Measurements from ENCODE around the gene UBE2M. TPM values are rescaled to one million over a fixed set of nuclear protein-coding genes. Genes with fewer than 3 reads are reported as not detected.
"Not testable (repeated sequence)": the region's sequence is repeated elsewhere in the genome, so short reads cannot be mapped to it uniquely, and the experiment has no call there.

The UBE2M gene
- total RNA-seq = 100 to 1,000 TPM; 182 to 191 TPM
- polyA plus RNA-seq = 22.5 TPM

DNA sequence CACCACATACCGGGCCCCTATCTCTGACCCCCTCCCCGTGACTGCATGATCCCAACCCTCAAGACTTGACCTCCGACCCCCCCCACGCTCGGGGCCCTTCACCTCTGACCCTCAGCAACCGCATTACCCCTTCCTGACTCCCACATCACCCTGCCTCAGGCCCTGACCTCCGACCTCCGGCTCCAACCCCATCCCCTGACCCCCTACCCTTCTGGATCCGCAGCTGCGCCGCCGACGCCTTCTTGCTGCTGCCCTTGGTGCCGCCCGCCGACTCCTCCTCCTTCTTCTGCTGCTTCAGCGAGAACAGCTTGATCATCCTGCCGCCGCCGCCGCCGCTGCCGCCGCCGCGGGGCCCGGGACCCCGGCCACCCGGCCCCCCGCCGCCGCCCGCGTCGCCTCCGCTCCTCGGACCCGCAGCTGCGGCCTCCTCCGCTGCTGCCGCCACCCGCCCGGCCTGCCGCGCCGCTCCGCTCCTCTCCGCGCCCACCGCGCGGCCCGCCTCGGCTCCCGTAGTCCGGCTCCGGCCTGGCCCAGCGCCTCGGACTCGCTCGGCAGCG, at the start of gene UBE2M:
TSS of gene UBE2M (minus strand) at position 546 of the 557 bp plus-strand sequence. CDS start at position 316, 230 bp downstream.
- Histone ChIP-seq H3K27me3 (ENCODE audit: insufficient read depth, low read length, poor library complexity, severe bottlenecking) (no peaks in the 10 kb centered on the region), H3K9me3 (ENCODE audit: low read length) (no peaks in the 10 kb centered on the region), H3K27ac (ENCODE audit: low read depth, low read length) (peak within 1 kb of the TSS; percentile 99), H3K36me3 (ENCODE audit: insufficient read depth, low read length) (peaks cover 12% of the 10 kb centered on the region), H3K4me3 (ENCODE audit: low read length) (peak within 1 kb of the TSS; percentile 100), H3K4me1 (ENCODE audit: insufficient read depth, low read length) (peaks cover 60% of the 10 kb centered on the region)
- Mint-ChIP-seq H3K27ac (peak within 1 kb of the TSS; percentile 96 to 100 (median 98)), H3K9me3 (no peaks in the 10 kb centered on the region), H3K36me3 (peaks cover 0 to 53% (median 11%) of the 10 kb centered on the region in 3 donors), H3K4me3 (peak within 1 kb of the TSS; percentile 93 to 100 (median 97)), H3K4me1 (peaks cover 62 to 85% (median 66%) of the 10 kb centered on the region in 3 donors), H3K27me3 (no peaks in the 10 kb centered on the region)
- CTCF ChIA-PET = interaction anchor here (1.2 kb wide), 1 partner anchor 38 kb away, joined by 5 read pairs; the partner anchor contains the start of gene ZBTB45
- POLR2A ChIA-PET = interaction anchor here (1.0 to 1.5 kb wide), 3 partner anchors 14 to 39 kb away, joined by 4 to 12 read pairs (median 7); partner anchors contain the start of genes MZF1, TRIM28 and ZBTB45
- DNase-seq = peak in 3 of 5 donors; percentile 51 to 81 (median 56)

DNA sequence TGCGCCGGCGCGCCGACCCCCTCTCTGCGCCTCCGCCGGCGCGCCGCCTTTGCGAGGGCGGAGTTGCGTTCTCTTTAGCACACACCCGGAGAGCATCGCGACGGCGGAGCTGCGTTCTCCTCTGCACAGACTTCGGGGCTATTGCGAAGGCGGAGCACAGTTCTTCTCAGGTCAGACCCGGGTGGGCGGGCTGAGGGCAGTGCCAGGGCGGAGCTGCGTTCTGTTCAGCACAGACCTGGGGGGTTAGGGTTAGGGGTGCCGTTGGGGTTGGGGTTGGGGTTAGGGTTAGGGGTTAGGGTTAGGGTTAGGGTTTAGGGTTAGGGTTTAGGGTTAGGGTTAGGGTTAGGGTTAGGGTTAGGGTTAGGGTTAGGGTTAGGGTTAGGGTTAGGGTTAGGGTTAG, 48.8 kb upstream of the UBE2M start:
- H3K9me3 ChIP-seq (ENCODE audit: low read length); H3K27ac ChIP-seq (ENCODE audit: low read depth, low read length); H3K4me1 Mint-ChIP-seq: not testable (repeated sequence)

DNA sequence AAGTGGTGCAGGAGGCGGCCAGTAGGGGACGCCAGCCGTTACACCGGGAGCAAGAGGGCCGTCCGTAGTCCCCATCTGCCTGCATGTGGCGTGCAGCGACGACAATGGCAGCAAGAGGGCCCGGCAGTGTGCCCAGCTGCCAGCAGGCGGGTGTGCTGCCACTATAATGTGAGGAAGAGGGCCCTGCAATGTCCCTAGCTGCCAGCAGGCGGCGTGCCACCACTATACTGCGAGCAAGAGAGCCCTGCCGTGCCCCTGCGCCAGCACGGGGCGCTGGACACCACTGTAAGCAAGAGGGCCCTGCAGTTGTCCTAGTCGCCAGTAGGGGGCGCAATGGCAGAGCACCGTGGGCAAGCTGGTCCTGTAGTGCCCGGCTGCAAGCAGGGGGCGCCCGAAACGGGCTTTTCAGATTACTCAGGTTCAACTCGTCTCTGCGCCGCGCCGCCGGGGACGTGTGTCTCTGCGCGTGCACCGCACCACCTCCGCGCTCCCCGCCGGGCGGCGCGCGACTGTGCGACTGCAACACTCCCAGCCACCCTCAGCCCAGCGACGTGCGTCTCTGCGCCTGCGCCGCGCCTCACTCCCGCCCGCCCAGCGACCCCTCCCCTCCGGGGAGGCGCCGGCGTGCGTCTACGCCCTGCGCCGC, 48.0 kb upstream of the UBE2M start:
- H3K27me3 ChIP-seq (ENCODE audit: insufficient read depth, low read length, poor library complexity, severe bottlenecking); H3K9me3 ChIP-seq (ENCODE audit: low read length); H3K9me3 Mint-ChIP-seq; H3K4me3 ChIP-seq (ENCODE audit: low read length); DNase-seq; H3K27me3 Mint-ChIP-seq; POLR2A ChIA-PET; H3K36me3 ChIP-seq (ENCODE audit: insufficient read depth, low read length); H3K4me1 Mint-ChIP-seq; H3K27ac ChIP-seq (ENCODE audit: low read depth, low read length); H3K4me3 Mint-ChIP-seq; H3K4me1 ChIP-seq (ENCODE audit: insufficient read depth, low read length); H3K27ac Mint-ChIP-seq; H3K36me3 Mint-ChIP-seq; CTCF ChIA-PET: not testable (repeated sequence)

More for the DNA sequence above, 48.8 kb upstream of the UBE2M start:
- H3K36me3 ChIP-seq (ENCODE audit: insufficient read depth, low read length); POLR2A ChIA-PET; H3K4me1 ChIP-seq (ENCODE audit: insufficient read depth, low read length); H3K9me3 Mint-ChIP-seq; H3K4me3 Mint-ChIP-seq; H3K27me3 ChIP-seq (ENCODE audit: insufficient read depth, low read length, poor library complexity, severe bottlenecking); H3K27ac Mint-ChIP-seq; CTCF ChIA-PET; H3K4me3 ChIP-seq (ENCODE audit: low read length); H3K36me3 Mint-ChIP-seq; H3K27me3 Mint-ChIP-seq; DNase-seq: not testable (repeated sequence)

DNA sequence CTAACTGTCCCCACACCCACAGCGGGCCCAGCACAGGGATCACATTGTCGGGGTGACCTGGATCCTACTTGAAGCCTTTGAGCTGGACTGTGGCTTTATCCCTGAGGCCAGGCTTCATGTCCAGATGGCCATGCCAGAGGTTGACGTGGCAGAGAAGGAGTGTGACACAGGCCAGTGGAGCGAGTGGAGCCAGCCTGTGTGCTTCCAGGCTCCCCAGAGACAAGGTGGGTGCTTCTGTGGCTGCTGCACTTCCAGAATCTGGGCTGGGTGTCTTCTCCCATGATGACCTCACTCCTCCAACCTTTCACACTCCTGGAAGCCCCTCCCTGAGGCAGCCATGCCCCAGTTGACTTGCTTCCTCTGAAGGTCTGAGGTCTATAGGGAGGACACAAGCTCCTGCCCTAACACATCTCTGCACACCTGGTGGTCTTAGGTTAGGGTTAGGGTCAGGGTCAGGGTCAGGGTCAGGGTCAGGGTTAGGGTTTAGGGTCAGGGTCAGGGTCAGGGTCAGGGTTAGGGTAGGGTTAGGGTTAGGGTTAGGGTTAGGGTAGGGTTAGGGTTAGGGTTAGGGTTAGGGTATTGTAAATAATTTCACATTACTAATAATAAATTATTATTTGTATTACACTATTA, 27.8 kb upstream of the UBE2M start:
- peak overlapping the region; percentile 33 for H3K27ac ChIP-seq (ENCODE audit: low read depth, low read length)
- CTCF ChIA-PET = no interaction called here
- H3K36me3 Mint-ChIP-seq = peaks cover 2 to 25% (median 6%) of the 10 kb centered on the region in 3 donors

DNA sequence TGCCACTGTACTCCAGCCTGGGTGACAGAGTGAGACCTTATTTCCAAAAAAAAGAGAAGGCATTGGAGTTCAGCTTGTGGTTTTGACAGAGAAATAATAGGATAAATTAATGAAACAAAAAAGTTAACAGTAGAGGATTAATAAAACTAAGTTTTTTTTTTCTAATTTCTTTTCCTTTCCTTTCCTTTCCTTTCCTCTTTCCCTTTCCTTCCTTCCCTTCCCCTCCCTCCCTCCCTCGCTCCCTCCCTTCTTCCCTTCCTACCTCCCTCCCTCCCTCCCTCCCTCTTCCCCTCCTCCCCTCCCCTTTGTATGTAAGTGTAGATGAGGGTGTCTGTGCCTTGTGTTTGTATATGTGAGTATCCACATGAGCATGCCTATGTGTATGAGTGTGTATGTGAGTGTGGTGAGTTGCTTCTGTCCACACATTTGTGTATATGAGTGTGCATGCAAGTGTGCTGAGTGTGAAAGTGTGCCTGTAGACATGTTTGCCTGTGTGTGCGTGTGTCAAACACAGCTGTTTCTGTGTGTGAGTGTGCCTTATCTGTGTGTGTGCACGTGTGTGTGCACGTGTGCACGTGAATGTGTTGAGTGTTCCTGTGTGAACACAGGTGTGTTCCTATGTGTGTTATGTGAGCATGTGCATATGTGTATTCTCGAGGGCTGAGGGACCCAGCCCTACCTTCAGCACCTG, 27.2 kb upstream of the UBE2M start:
- H3K27ac Mint-ChIP-seq = no peak overlapping the region
- peaks cover 4 to 28% (median 7%) of the 10 kb centered on the region in 3 donors for H3K36me3 Mint-ChIP-seq
- POLR2A ChIA-PET = no interaction called here
- peaks cover 7 to 9% (median 7%) of the 10 kb centered on the region in 3 donors for H3K4me1 Mint-ChIP-seq
- H3K27me3 Mint-ChIP-seq = peaks cover 0 to 2% of the 10 kb centered on the region in 2 donors
- Histone ChIP-seq H3K4me3 (ENCODE audit: low read length) (no peak overlapping the region), H3K27me3 (ENCODE audit: insufficient read depth, low read length, poor library complexity, severe bottlenecking) (no peaks in the 10 kb centered on the region), H3K4me1 (ENCODE audit: insufficient read depth, low read length) (peaks cover 9% of the 10 kb centered on the region), H3K9me3 (ENCODE audit: low read length) (no peaks in the 10 kb centered on the region), H3K27ac (ENCODE audit: low read depth, low read length) (peak overlapping the region; percentile 57), H3K36me3 (ENCODE audit: insufficient read depth, low read length) (no peaks in the 10 kb centered on the region)
- DNase-seq = no peak
- CTCF ChIA-PET = no interaction called here
- no peaks in the 10 kb centered on the region for H3K9me3 Mint-ChIP-seq
- no peak overlapping the region for H3K4me3 Mint-ChIP-seq

More for the DNA sequence above, 27.8 kb upstream of the UBE2M start:
- no peaks in the 10 kb centered on the region for H3K36me3 ChIP-seq (ENCODE audit: insufficient read depth, low read length)
- H3K4me3 ChIP-seq (ENCODE audit: low read length) = no peak overlapping the region
- peaks cover 0 to under 1% of the 10 kb centered on the region in 2 donors for H3K27me3 Mint-ChIP-seq
- peaks cover 2 to 5% (median 2%) of the 10 kb centered on the region in 3 donors for H3K4me1 Mint-ChIP-seq
- POLR2A ChIA-PET = no interaction called here
- H3K4me3 Mint-ChIP-seq = no peak overlapping the region
- no peak for DNase-seq
- H3K27me3 ChIP-seq (ENCODE audit: insufficient read depth, low read length, poor library complexity, severe bottlenecking) = no peaks in the 10 kb centered on the region
- H3K9me3 ChIP-seq (ENCODE audit: low read length) = no peaks in the 10 kb centered on the region
- peaks cover 4% of the 10 kb centered on the region for H3K4me1 ChIP-seq (ENCODE audit: insufficient read depth, low read length)
- no peak overlapping the region for H3K27ac Mint-ChIP-seq
- no peaks in the 10 kb centered on the region for H3K9me3 Mint-ChIP-seq

DNA sequence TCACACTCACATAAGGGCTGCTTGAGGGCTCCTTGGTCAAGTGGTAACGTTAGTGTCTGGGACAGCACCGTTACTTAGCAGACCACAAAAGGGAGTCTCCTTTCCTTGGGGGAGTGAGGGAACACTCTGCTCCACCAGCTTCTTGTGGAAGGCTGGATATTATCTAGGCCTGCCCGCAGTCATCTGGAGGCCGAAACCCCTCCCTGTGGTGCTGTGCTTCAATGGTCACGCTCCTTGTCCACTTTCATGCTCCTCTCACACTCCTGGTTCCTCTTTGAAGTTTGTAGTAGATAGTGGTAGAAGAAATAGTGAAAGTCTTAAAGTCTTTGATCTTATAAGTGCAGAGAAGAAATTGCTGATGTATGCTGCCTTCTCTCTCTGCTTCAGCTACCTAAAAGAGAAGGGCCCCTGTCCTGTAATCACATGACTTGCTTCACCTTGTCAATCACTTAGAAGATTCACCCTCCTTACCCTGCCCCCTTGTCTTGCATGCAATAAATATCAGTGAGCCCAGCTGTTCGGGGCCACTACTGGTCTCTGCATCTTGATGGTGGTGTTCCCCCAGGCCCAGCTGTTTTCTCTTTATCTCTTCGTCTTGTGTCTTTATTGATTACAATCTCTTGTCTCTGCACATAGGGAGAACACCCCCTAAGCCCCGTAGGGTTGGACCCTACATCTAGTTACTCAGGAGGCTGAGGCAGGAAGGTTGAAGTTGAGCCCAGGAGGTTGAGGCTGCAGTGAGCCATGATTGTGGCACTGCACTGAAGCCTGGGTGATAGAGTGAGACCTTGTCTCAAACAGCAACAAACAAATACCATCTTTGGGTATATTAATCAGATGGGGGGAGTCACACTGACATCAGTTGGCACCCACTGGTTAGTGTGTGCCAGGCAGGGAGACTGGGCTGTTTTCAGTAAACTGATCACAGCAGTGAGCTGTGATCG, 26.4 kb upstream of the UBE2M start:
- Histone ChIP-seq H3K27ac (ENCODE audit: low read depth, low read length) (peak overlapping the region; percentile 57), H3K27me3 (ENCODE audit: insufficient read depth, low read length, poor library complexity, severe bottlenecking) (no peaks in the 10 kb centered on the region), H3K4me1 (ENCODE audit: insufficient read depth, low read length) (peaks cover 9% of the 10 kb centered on the region), H3K9me3 (ENCODE audit: low read length) (no peaks in the 10 kb centered on the region), H3K36me3 (ENCODE audit: insufficient read depth, low read length) (no peaks in the 10 kb centered on the region), H3K4me3 (ENCODE audit: low read length) (no peak overlapping the region)
- H3K4me1 Mint-ChIP-seq = peaks cover 7 to 9% (median 7%) of the 10 kb centered on the region in 3 donors
- ChIA-PET POLR2A (no interaction called here), CTCF (interaction anchor here (1.0 to 1.2 kb wide), 2 partner anchors 65 to 66 kb away, joined by 3 to 6 read pairs; partner anchors contain the start of gene ZBTB45)
- no peak overlapping the region for H3K27ac Mint-ChIP-seq
- DNase-seq = no peak
- no peak overlapping the region for H3K4me3 Mint-ChIP-seq
- peaks cover 0 to 2% of the 10 kb centered on the region in 2 donors for H3K27me3 Mint-ChIP-seq
- H3K36me3 Mint-ChIP-seq = peaks cover 4 to 28% (median 7%) of the 10 kb centered on the region in 3 donors
- H3K9me3 Mint-ChIP-seq = no peaks in the 10 kb centered on the region

DNA sequence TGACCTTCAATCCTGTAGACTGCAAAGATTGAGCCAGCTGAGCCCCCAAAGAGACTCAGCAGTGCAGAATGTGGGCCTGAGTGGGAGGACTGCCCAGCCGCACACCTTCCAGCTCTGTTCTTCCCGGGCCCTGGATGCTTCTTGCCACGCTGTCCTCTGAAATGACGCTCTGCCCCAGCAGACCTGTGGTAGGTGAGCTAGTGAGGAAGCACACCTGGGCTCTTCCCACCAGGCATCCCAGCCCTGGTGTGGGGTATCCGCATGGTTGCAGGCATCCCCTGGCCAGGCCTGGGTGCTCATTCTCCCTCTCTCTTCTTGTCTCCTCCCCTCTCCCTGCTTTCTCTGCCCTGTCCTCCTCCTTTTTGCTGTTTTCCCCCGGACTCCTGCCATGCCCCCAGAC, 24.6 kb upstream of the UBE2M start:
- POLR2A ChIA-PET = no interaction called here
- no peak for DNase-seq
- H3K4me3 ChIP-seq (ENCODE audit: low read length) = no peak overlapping the region
- CTCF ChIA-PET = interaction anchor here (4.5 to 5.4 kb wide), 2 partner anchors 62 to 69 kb away, joined by 61 to 77 read pairs; partner anchors contain the start of gene ZBTB45
- H3K27me3 ChIP-seq (ENCODE audit: insufficient read depth, low read length, poor library complexity, severe bottlenecking) = no peaks in the 10 kb centered on the region
- no peak overlapping the region for H3K27ac ChIP-seq (ENCODE audit: low read depth, low read length)
- Mint-ChIP-seq H3K4me3 (no peak overlapping the region), H3K27ac (peak overlapping the region in 2 of 8 donors; percentile 16 to 42), H3K27me3 (peaks cover 0 to 2% of the 10 kb centered on the region in 2 donors), H3K9me3 (no peaks in the 10 kb centered on the region), H3K4me1 (peaks cover 15 to 22% (median 20%) of the 10 kb centered on the region in 3 donors), H3K36me3 (peaks cover 4 to 31% (median 7%) of the 10 kb centered on the region in 3 donors)
- peaks cover 9% of the 10 kb centered on the region for H3K4me1 ChIP-seq (ENCODE audit: insufficient read depth, low read length)
- H3K9me3 ChIP-seq (ENCODE audit: low read length) = no peaks in the 10 kb centered on the region
- no peaks in the 10 kb centered on the region for H3K36me3 ChIP-seq (ENCODE audit: insufficient read depth, low read length)

Data from CD8-positive, alpha-beta memory T cell (primary cell).